ENCODE results near the gene TBC1D4.
"Not testable (repeated sequence)": the region's sequence is repeated elsewhere in the genome, so short reads cannot be mapped to it uniquely, and the experiment has no call there.

The TBC1D4 gene

DNA sequence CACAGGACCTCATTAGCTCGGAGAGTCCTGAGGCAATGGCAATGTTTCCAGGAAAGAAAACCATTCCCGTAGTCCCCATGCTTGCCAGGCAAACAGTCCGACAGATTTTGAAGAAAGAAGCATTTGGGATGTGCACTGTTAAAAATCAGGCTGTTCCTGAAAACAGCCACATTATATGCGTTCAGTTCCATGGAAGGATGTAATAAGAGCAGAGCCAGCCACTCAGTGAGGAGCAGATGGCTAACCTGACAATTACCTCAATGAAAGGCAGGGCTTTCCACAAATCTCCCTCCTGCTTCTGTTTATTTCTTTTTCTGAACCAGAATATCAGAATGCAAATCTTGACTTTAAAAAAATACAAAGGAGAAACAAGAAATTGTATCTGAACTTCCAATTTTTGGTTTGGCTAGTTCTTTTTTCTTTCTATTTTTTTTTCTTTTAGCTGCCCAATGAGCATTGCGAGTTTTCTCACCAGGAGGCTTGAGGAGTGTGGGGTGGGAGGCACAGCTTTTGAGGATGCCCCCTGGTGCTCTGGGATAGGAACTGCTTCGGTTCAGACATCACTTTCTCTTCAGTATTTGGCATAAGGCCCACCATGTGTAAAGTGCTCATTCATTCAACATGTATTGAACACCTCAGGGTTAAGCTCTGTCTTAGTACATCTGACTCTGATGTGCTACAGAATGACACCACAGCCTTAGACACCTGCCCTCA is 124.2 kb downstream of the TBC1D4 start:
- DNase-seq (ENCODE audit: low read depth) = no peak

DNA sequence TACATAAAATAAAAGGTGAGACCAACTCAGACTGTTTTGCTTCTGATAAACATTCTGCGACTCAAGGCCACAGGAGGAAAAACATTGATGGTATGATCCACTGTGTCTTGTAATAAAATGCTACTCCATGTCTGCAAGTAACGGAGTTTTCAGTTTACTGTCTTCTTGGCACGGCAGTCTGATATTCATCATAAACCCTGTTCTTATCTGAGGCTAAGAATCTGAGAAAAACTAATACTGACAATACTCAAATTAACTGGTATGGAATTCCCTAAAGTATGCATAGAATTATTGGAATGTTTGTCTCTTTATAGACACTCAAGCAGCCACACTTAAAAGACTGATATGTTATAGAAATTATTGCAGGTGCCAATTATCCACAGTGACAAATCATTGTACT is 125.5 kb downstream of the TBC1D4 start:
- DNase-seq (ENCODE audit: low read depth) = no peak

DNA sequence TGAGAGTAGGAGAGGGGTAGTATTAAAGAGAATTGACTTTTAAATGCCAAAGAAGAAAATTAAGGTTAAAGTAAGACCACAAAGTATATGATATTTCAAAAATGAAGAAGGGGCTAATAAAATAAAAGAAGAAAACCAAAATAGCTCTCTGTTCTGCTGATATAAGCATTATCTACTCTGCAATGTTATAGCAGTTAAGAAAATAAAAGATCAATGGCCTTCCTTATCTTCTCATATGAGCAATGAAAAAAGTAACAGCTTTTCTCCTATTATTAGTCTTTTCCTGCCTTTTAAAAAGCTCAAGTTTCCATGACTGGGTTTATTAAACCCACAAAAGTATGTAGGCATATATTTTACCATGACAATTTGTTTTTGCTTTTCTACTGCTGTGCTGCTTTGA is 126.4 kb downstream of the TBC1D4 start:
- no peak for DNase-seq (ENCODE audit: low read depth)

DNA sequence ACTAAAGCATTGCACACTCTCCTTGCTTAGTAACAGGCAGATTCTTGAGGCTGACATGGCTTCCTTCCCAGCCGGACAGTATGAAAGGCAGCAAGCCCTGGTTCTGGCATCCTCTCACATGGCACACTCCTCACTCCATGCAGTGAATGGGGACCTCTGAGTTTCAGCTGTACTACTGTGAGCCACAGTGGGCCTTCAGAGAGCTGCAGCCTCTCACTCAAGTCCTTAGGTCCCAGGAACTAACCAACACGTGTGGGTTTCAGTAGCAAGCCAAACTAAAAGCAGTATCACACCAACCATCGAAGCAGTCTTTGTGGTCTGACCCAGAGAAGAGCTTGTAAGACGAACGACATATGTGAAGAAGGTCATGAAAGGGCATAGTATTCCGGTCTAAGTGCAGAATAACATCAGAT is 128.2 kb downstream of the TBC1D4 start:
- DNase-seq (ENCODE audit: low read depth) = no peak

DNA sequence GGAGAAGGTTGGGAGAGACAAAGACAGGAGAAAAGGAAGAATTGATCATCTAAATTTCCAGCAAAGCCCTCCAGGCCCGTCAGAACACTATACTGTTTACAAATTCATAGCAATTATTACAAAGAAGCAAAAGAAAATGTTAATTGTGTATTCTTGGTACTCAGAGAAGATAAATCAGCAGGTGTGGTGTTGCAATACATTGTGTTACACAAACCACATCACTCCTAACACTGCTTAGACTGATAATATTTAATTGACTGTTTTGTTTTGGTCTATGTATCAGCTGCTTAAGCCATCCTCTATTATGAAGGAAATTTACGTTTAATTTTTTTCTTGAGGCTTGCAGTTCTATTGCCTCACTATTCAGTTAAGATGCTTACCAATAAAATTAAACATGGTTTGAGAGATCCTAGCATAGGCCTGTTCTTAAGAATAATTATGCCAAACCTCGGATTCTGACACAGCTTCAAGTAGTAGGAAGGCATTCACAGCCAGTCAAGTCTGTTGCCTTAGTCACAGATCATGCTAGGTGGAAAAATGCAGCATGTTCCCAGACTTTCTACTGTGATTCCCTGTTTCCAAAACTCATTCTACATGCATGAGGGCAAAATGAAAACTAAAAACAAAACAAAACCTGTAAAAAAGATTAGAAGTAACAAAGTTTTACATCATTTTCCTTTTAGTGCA is 129.2 kb downstream of the TBC1D4 start:
- no peak for DNase-seq (ENCODE audit: low read depth)

DNA sequence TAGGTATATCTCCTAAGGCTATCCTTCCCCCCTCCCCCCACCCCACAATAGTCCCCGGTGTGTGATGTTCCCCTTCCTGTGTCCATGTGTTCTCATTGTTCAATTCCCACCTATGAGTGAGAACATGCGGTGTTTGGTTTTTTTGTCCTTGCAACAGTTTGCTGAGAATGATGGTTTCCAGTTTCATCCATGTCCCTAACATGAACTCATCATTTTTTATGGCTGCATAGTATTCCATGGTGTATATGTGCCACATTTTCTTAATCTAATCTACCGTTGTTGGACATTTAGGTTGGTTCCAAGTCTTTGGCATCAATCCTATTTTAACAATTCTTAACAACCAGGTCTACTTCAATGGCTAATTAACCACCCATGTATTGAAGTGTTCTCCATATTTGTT is 130.4 kb downstream of the TBC1D4 start:
- DNase-seq (ENCODE audit: low read depth) = not testable (repeated sequence)

DNA sequence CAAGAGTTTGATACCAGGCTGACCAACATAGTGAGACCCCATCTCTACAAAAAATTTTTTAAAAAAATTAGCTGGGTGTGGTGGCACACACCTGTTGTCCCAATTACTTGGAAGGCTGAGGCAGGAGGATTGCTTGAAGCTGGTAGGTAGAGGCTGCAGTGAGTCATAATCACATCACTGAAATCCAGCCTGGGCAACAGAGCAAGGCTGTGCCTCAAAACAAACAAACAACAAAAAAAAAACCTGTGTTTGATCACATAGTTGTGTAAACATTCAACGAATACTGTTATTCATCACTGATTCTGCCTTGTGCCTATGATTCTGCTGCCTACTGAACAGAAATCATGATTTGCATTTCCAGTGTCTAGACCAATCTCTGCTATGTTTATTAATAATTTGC is 134.0 kb downstream of the TBC1D4 start:
- no peak for DNase-seq (ENCODE audit: low read depth)

DNA sequence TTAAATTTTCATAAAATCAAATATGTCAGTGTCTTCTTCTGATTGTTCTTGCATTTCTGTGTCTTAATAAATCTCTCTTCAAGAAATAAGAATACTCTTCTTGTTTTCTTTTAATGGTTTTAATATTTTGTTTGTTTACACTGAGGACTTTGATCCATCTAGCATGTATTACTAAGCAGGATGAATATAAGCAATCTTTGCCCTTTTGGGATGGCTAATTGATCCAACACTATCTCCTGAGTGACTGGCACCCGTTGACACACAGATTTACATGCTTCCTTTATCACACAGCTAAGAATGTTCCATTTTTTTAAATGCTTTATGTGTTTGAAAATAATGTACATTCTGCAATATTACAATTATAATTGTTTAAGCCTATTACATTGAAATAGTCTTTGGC is 134.5 kb downstream of the TBC1D4 start:
- no peak for DNase-seq (ENCODE audit: low read depth)

DNA sequence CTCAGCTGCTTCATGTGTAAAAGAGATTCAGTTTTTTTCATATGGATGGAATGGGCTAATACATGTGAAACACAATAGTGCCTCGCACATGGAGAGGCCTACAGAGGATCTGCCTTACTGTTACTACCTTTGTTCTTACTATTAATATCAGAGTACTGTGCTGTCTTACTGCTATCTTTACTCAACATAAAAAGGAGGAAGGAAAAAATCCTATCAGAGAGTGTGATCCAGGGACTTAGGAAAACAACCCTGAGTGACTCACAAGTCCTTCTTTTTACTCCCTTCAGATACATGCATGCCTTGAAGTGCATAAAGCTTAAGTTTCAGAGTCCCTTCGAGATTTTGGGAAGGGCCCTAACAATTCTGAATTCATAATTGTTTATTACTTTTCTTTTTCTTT is 136.8 kb downstream of the TBC1D4 start:
- DNase-seq (ENCODE audit: low read depth) = no peak

DNA sequence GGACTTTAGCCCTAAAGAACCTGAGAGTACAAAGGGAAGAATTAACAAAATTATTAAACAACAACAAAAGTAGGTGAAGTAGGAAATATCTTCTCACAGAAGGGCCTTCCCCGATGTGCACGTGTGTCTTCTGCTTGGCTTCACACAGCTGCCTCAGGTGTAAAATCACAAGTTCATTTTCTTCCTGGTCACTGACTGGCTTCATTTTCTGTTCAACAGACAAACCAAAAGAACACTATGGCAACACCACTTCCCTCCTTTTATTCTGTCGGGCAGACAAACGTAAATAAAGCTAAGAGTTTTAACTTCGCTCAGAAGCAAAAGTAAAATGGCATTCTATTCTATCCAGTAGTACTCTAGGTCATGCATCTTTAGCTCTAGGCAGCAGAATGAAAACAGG is 140.9 kb downstream of the TBC1D4 start:
- DNase-seq (ENCODE audit: low read depth) = no peak

DNA sequence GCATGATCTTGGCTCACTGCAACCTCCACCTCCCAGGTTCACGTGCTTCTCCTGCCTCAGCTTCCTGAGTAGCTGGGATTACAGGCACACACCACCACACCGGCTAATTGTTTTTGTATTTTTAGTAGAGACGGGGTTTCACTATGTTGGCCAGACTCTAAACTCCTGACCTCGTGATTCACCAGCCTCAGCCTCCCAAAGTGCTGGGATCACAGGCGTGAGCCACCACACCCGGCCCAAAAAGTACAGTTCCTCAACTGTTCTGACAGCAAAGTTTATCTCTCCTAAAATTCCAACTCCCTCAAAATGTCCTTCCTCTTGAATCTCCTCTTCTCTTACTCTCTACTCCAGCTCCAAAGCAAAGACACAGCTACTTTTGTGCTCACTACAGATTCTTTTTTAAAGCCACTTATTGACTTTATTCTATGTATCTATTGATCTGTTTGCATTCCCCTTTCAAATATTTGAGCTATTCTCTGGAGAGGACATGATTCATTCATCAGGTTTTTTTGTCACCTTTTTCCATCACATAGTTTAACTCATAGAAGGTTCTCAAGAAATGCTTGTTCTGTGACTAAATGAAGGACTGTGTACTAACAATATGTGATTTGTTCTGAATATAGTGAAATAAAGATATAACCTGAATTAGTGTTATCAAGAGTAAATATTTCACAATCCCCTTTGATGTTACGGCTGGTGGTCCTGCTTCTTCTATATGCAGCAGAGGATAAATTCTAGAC is 142.2 kb downstream of the TBC1D4 start:
- DNase-seq (ENCODE audit: low read depth) = no peak

DNA sequence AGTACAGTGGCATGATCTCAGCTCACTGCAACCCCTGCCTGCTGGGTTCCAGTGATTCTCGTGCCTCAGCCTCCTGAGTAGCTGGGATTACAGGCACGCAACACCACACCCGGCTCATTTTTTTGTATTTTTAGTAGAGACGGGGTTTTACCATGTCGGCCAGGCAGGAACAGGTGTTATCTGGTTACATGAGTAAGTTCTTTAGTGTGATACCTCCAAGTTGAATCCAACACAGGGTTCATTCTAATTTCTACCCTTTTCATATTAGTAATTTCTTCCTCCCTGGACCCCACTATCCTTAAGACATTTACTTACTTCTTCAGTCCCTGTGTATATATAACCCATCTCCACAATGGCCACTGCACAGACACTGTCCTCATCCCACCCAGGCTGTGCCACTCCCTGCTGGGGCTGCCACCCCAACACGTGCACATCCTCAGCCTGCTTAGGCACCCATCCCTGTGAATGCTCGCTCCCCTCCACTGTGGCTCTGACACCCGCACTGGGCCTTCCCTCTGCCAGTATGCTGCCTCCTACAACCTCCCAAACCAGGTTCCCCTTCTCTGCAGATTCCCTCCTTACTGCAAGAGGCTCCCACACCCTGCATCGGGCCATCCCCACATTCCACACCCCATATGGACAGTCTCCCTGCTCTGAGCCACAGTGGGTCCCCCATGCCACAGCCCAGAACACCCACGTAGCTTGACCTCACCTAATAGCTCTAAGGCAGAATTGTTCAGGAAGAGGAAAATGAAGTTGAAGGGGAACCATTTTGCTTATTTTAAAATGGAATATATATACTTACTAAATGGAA is 147.1 kb downstream of the TBC1D4 start:
- DNase-seq (ENCODE audit: low read depth) = no peak

DNA sequence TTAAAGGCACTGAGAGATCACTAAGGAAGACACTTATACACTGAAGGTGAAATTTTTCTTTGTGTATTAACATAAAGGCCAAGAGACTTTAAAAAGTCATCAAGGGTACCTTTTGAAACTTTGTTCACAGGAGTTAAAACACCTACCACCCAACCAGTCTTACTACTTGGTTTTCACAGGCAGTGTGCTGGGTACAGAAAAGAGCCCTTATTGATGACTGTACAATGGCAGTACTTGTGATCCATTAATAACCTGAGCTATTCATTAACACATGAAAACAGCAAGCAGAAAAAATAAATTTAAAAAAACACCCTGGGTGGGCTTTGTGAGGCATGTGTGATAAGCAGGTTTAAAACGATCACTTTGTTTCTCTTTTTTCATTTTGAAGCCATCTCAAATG is 148.9 kb downstream of the TBC1D4 start:
- no peak for DNase-seq (ENCODE audit: low read depth)

DNA sequence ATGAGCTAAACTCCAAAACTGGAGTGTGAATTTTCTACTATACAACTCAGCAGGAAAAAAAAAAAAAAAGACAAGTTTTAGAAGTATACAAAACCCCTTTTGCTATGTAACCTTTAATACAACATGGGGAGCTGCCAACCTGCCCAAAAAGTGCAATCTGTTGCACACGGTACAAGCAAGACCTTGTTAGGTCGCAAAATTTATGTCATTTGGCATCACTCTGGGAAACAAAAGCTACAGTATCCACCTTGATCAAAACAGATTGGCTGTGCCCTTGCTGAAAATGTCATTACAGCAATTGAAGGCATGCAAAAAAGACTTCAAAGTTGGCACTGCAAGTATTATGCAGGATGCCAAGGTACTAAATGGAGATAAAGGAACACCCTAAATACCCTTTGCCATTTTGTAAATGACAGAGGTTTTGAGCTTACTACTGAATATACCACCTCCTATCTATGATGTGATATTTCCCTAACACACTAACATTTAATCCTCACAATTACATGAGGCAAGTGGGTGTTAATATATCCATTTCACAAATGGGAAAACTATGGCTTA is 150.1 kb downstream of the TBC1D4 start:
- no peak for DNase-seq (ENCODE audit: low read depth)

DNA sequence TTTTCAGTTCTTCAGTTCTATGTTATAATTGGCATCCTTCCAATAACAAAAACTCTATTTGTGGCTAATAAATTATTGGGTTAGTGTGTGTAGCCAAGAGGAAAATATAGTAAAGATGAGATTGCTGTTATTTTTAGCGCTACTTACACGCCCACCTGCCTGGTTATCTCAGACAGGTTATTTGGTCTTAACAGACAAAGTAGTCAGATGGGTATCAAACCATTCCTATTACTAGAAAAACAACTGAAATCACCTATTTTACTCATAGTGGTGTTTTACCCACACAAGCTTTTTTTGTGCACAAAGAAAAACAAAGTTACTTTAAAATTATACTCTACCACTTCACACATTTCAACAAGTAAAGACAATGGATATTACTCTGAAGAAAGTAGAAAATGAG is 151.2 kb downstream of the TBC1D4 start:
- DNase-seq (ENCODE audit: low read depth) = no peak

DNA sequence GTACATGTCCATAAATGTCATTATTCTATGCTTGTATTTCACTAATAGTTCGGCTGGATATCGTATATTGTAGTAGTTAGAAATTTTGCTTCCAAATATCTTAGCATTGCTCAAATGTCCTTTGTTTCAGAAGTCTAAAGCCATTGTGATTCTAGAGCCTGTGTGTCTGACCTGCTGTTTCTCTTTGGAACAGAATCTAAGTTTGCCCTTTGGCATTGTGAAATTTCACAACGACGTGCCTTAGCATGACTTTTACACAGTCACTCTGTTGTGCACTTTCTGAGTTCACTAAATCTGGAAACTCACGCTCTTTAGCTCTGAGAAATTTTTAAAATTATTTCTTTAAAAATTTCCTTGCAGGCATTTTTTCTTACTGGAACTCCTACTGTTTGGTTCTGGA is 152.2 kb downstream of the TBC1D4 start:
- DNase-seq (ENCODE audit: low read depth) = no peak

DNA sequence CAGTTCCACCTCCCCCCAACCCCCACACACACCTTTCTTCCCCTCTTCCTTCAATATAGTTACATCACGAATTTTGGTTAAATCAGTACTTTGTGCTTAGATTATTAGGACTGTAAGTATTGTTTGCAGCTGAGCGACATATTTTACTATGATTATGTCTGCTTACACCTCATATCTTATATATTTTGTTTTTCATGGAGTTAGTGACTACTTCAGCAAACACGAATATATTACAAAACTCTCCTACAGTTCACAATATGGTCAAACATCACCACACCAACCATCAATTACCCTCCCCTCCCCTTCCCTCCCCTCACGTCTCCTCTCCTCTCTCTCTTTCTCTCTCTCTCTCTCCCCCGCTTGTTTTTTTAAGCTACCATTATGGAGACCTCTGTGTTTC is 152.9 kb downstream of the TBC1D4 start:
- DNase-seq (ENCODE audit: low read depth) = no peak

DNA sequence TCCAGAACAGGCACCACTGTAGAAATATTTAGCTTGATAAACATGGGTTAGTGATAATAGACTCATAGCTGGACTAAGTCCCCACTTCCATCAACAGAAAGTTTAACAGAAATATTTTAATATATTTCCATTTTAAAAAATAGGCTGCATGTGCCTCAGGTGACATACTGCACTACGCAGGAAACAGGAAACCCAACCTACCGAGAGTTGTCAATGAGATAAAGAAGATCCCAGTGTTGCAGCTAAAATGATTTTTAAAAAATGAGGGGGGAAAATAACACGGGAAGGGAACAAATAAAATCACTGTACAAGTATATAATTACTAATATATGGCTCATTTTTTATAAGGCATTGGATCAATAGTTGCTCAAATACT is 154.8 kb downstream of the TBC1D4 start:
- no peak for DNase-seq (ENCODE audit: low read depth)

DNA sequence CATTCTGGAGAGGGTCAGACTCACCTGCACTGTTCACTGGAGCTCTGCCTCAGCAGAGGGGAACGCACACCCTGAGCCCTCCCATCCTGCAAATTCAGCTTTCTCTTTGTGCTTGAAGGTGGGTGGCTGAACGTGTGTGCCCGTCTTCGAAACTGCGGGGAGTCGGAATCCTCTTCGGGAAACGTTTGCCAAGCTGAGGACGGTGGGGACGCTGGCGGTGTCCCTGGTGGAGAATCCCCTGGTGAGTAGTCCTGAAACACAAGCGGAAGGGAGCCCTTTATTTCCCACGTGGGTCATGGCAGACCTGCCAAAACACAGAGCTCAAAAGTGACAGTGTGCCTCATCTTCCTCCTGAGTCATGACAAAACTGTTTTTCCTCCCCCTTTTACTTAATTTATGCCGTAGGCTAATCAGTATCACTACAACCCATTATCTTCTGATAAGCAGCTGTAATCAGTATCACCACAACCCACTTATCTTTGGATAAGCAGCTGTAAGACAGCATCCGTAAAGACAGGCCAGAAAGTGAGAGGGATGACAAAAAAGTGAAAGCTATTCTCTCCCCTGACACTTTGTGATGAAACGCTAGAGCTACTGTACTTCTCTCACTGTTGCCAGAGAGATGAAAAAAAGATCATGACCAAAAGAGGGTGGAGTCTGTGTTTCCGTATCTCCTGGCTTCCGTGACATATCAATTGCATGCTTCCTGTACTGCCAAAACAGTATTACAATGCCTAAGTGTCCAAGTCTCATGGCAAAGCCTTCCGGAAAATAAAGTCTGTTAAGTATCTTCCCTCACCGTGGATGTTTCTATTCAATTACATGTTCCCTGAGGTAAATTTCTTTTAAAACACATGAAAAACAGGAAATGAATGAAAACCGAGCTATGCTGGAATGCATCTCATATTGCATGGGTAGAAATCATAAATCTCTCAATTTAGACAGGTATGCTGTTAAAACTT is 155.5 kb downstream of the TBC1D4 start:
- DNase-seq (ENCODE audit: low read depth) = no peak

DNA sequence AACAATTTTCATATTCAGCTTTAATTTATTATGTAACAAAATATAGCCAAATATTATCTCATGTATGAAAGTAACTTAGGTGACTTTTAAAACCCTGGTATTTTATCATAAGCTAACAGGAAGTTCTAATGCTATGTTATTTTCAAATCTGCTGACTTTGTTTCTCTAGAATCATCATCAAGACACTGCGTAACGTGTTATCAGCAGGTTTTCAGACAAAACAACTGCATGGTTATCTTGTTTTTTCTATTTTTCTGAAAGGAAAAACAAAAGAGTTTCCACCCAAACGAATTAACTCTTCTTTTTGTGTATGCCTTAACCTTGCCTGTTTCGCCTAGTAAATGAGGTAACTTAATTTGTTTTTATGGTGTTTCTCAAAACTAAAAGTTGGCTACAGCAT is 156.3 kb downstream of the TBC1D4 start:
- DNase-seq (ENCODE audit: low read depth) = no peak

DNA sequence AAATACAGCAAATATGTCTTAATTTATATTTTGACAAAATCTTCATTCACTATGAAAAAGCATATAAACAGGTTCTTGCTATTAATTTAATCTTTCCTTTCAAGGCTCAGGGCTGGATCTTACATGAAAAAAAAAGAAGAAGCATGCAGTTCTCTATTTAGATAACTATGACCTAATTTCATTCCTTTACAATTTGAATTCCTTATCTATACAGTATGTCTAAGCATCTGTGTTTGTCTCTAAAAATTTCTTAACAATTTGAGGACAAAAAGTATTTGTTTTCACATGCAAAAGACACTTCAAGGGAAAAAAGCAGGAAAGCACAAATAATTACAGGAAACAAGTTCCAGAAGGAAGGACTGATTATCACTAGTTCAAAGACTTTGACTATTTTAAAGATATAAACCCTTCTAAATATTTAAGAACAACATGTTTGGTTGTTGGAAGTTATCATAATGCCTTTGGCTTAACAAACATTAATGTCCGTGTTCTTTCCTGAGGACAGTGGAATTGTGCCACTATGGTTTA is 157.5 kb downstream of the TBC1D4 start:
- no peak for DNase-seq (ENCODE audit: low read depth)

All from non-pigmented ciliary epithelial cell (primary cell).